Common myeloid progenitor, CD34-positive (primary cell): ENCODE results near the gene FUOM.
"Not testable (repeated sequence)": the region's sequence is repeated elsewhere in the genome, so short reads cannot be mapped to it uniquely, and the experiment has no call there.

Experiments used
- CTCF ChIA-PET: fragments of 350-600 bp; sonication (Branson Sonifier 250); formaldehyde crosslinking; loops from one replicate; lab custom pipeline; 2021; ENCODE audit warnings: antibody characterized with exemption; lab: Charles Lee
- POLR2A ChIA-PET: fragments of 350-600 bp; sonication (Branson Sonifier 250); formaldehyde crosslinking; loops from one replicate; lab custom pipeline; 2021; ENCODE audit warnings: antibody characterized with exemption; lab: Charles Lee
- DNase-seq, 3 donors: peaks; one replicate each; pipeline versions ENCODE4 v3.0.0 to v3.0.0-alpha.2; 2013
- H3K27ac ChIP-seq, 2 experiments: 1 replicate in 1 of 2; 2 replicates in 1 of 2; pipeline ENCODE4 v1.7.0; 2013; ENCODE audit warnings: inconsistent platforms in 2 of 2, low read length in 2 of 2, mild to moderate bottlenecking in 2 of 2, low read depth in 1 of 2, moderate library complexity in 1 of 2; ENCODE audit not compliant: severe bottlenecking in 2 of 2, insufficient read depth in 1 of 2, poor library complexity in 1 of 2
- H3K27me3 ChIP-seq, 5 experiments: replicated peaks in 2 of 5; 1 replicate in 3 of 5; 2 replicates in 2 of 5; pipeline versions ENCODE4 v1.6.1 to v1.7.0; 2013; ENCODE audit warnings: low read length in 4 of 5, mild to moderate bottlenecking in 2 of 5, moderate library complexity in 2 of 5, inconsistent platforms in 1 of 5; ENCODE audit not compliant: insufficient read depth in 5 of 5, control insufficient read depth in 4 of 5
- H3K36me3 ChIP-seq, 4 experiments: 1 replicate in 2 of 4; 2 replicates in 2 of 4; pipeline versions ENCODE4 v1.6.1 to v1.7.0; 2013; ENCODE audit warnings: low read length in 3 of 4, control low read depth in 1 of 4, mild to moderate bottlenecking in 1 of 4; ENCODE audit not compliant: control insufficient read depth in 4 of 4, insufficient read depth in 4 of 4
- H3K4me1 ChIP-seq, 4 experiments: 1 replicate in 3 of 4; 2 replicates in 1 of 4; pipeline versions ENCODE4 v1.6.1 to v1.7.1; 2013; ENCODE audit warnings: low read length in 3 of 4, mild to moderate bottlenecking in 3 of 4, control low read depth in 1 of 4, inconsistent platforms in 1 of 4, moderate library complexity in 1 of 4; ENCODE audit not compliant: control insufficient read depth in 4 of 4, insufficient read depth in 4 of 4; ENCODE audit errors: control extremely low read depth in 1 of 4
- H3K4me3 ChIP-seq, 7 experiments: 1 replicate in 4 of 7; 2 replicates in 3 of 7; pipeline versions ENCODE4 v1.5.1 to v1.7.0; 2013; ENCODE audit warnings: mild to moderate bottlenecking in 7 of 7, low read length in 6 of 7, moderate library complexity in 6 of 7, inconsistent platforms in 2 of 7, low read depth in 2 of 7, control low read depth in 1 of 7; ENCODE audit not compliant: insufficient read depth in 4 of 7, control insufficient read depth in 1 of 7; ENCODE audit errors: extremely low read depth in 1 of 7
- H3K9me3 ChIP-seq, 5 experiments: 1 replicate in 4 of 5; 2 replicates in 1 of 5; pipeline versions ENCODE4 v1.6.1 to v1.7.1; 2013; ENCODE audit warnings: low read length in 4 of 5, mild to moderate bottlenecking in 2 of 5, inconsistent platforms in 1 of 5, low read depth in 1 of 5, moderate library complexity in 1 of 5; ENCODE audit not compliant: control insufficient read depth in 4 of 5, insufficient read depth in 2 of 5; ENCODE audit errors: control extremely low read depth in 1 of 5
- WGBS: methylation state at CpG from one replicate; pipeline ENCODE4 v1.1.5; 2013; ENCODE audit not compliant: insufficient coverage; 5-methylcytosine and 5-hydroxymethylcytosine counted together

The FUOM gene

GRCh38 chr10:133388973-133389818 is 31.4 kb upstream of the FUOM start:
- 67% methylated on average over 29 of the region's 39 CpGs for WGBS

DNA sequence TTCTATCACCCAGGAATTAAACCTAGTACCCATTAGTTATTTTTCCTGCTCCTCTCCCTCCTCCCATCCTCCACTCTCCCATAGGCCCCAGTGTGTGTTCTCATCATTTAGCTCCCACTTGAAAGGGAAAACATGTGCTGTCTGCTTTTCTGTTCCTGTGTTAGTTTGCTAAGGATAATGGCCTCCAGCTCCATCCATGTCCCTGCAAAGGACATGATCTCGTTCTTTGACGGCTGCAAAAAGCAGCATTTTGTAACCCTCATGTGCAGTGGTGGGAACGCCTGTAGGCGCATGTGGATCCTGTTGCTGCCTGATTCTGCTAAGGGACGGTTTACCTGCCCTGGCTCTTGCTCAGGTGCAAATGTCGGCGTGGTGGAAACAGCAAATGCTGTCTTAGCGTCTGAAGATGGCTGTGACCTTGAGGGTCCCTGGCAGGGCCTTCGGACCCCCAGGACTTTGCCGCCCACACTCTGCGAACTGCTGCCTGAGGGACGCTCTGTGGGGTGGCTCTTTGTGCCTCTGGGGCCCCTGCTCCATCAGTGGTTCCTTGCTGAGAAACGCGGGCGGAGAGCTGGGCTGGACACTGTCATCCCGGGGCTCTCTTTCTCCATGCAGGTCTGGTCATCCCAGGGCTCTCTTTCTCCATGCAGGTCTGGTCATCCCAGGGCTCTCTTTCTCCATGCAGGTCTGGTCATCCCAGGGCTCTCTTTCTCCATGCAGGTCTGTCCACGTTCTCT is 30.6 kb upstream of the FUOM start:
- 90% methylated on average over 17 of the region's 17 CpGs for WGBS
- no peak for DNase-seq
- ChIA-PET CTCF (interaction anchor here (0.5 to 0.8 kb wide), 2 partner anchors 42 to 59 kb away, joined by 3 to 4 read pairs; no protein-coding TSS in a partner anchor), POLR2A (interaction anchor here (0.7 kb wide), 1 partner anchor 81 kb away, joined by 3 read pairs; no protein-coding TSS in a partner anchor)
- peaks cover 2 to 24% (median 20%) of the 10 kb centered on the region in 4 experiments for H3K4me1 ChIP-seq
- H3K27me3 ChIP-seq: no peaks in the 10 kb centered on the region
- H3K36me3 ChIP-seq: peaks cover 0 to 11% (median 0%) of the 10 kb centered on the region in 4 experiments
- H3K27ac ChIP-seq: peak overlapping the region in 1 of 2 experiments; percentile 29
- H3K9me3 ChIP-seq: no peaks in the 10 kb centered on the region
- H3K4me3 ChIP-seq: peak overlapping the region in 1 of 7 experiments; percentile 12

More at GRCh38 chr10:133388973-133389818, 31.4 kb upstream of the FUOM start:
- DNase-seq: peak in 2 of 3 donors; percentile 56 to 70
- peak overlapping the region in 1 of 2 experiments; percentile 64 for H3K27ac ChIP-seq
- ChIA-PET CTCF (interaction anchor here (0.5 to 3.8 kb wide), 3 partner anchors 7 to 60 kb away, joined by 4 to 16 read pairs (median 9); no protein-coding TSS in a partner anchor), POLR2A (interaction anchor here (1.6 kb wide), 1 partner anchor 8 kb away, joined by 9 read pairs; no protein-coding TSS in a partner anchor)
- no peaks in the 10 kb centered on the region for H3K9me3 ChIP-seq
- H3K4me1 ChIP-seq: peaks cover 2 to 24% (median 23%) of the 10 kb centered on the region in 4 experiments
- peaks cover 0 to 6% (median 0%) of the 10 kb centered on the region in 4 experiments for H3K36me3 ChIP-seq
- H3K27me3 ChIP-seq: no peaks in the 10 kb centered on the region
- peak overlapping the region in 3 of 7 experiments; percentile 12 to 27 (median 20) for H3K4me3 ChIP-seq

DNA sequence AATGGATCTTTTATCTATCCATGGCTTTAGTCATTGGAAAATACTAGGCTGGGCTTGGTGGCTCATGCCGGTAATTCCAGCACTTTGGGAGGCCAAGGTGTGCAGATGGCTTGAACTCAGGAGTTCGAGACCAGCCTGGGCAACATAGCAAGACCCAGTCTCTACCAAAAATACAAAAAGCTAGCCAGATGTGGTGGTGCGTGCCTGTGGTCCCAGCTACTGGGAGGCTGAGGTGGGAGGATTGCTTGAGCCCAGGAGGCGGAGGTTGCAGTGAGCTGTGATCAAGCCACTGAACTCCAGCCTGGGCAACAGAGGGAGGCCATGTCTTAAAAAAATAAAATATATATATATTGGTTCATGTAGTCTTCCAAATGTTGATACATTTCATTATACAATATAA is 29.1 kb upstream of the FUOM start:
- peaks cover 0 to 11% (median 0%) of the 10 kb centered on the region in 4 experiments for H3K36me3 ChIP-seq
- POLR2A ChIA-PET, H3K9me3 ChIP-seq, H3K27me3 ChIP-seq, DNase-seq, H3K27ac ChIP-seq, H3K4me3 ChIP-seq: not testable (repeated sequence)
- WGBS: 83% methylated on average over 1 of the region's 4 CpGs
- H3K4me1 ChIP-seq: peaks cover 2 to 24% (median 20%) of the 10 kb centered on the region in 4 experiments
- CTCF ChIA-PET: interaction anchor here (1.3 kb wide), 2 partner anchors 66 to 71 kb away, joined by 3 read pairs; no protein-coding TSS in a partner anchor

GRCh38 chr10:133385214-133385613 is 27.4 kb upstream of the FUOM start:
- ChIA-PET POLR2A (no interaction called here), CTCF (no interaction called here)
- no peak for DNase-seq
- Histone ChIP-seq H3K4me1 (peaks cover 2 to 34% (median 27%) of the 10 kb centered on the region in 4 experiments), H3K27ac (no peak overlapping the region), H3K27me3 (no peaks in the 10 kb centered on the region), H3K4me3 (no peak overlapping the region), H3K9me3 (no peaks in the 10 kb centered on the region), H3K36me3 (peaks cover 0 to 9% (median 0%) of the 10 kb centered on the region in 4 experiments)
- WGBS: 88% methylated on average over 1 of the region's 2 CpGs

- Histone ChIP-seq H3K27ac (no peak overlapping the region), H3K9me3 (no peaks in the 10 kb centered on the region), H3K4me3 (no peak overlapping the region), H3K4me1 (peaks cover 1 to 33% (median 25%) of the 10 kb centered on the region in 4 experiments), H3K27me3 (no peaks in the 10 kb centered on the region), H3K36me3 (peaks cover 0 to 9% (median 0%) of the 10 kb centered on the region in 4 experiments)
- POLR2A ChIA-PET: no interaction called here
- WGBS: 94% methylated on average over 10 of the region's 13 CpGs
- no peak for DNase-seq
- CTCF ChIA-PET: interaction anchor here (1.6 kb wide), 1 partner anchor 55 kb away, joined by 3 read pairs; no protein-coding TSS in a partner anchor
Observed at GRCh38 chr10:133384071-133384470, 26.3 kb upstream of the FUOM start.

GRCh38 chr10:133383551-133383950 is 25.7 kb upstream of the FUOM start:
- ChIA-PET CTCF (interaction anchor here (1.6 kb wide), 1 partner anchor 55 kb away, joined by 3 read pairs; no protein-coding TSS in a partner anchor), POLR2A (no interaction called here)
- no peak for DNase-seq
- Histone ChIP-seq H3K9me3 (no peaks in the 10 kb centered on the region), H3K4me1 (peaks cover 0 to 30% (median 22%) of the 10 kb centered on the region in 4 experiments), H3K4me3 (no peak overlapping the region), H3K36me3 (peaks cover 0 to 9% (median 0%) of the 10 kb centered on the region in 4 experiments), H3K27me3 (no peaks in the 10 kb centered on the region), H3K27ac (no peak overlapping the region)
- 100% methylated on average over 2 of the region's 4 CpGs for whole genome bisulfite sequencing
